SK-MEL-5 (cell line): ENCODE measurements around the gene C13orf46. TPM values are rescaled to one million over a fixed set of nuclear protein-coding genes. Genes with fewer than 3 reads are reported as not detected.

Source experiments
- DNase-seq: peaks from one replicate; pipeline ENCODE4 v3.0.0-alpha.2; 2016; ENCODE audit warnings: low read depth, low spot score
- in situ Hi-C: cut with HindIII; loops from 2 replicates; pipeline ENCODE4 v1.10.0; 2016; ENCODE audit warnings: low sequenced_read_pairs, high pct_unique_total_duplicates, low pct_unique_long_range_greater_than_20kb
- total RNA-seq: library from RNA; depleted of rRNA; stranded (reverse); fragments of >200 nt; shearing (Covaris generic); gene quantifications from 2 replicates; pipeline ENCODE4 v1.2.3, GENCODE V29; 2014

Gene C13orf46
- total RNA-seq, 1 experiment from 2014 or later: not detected

- no peak for DNase-seq
- in situ Hi-C loops: no loop called here
Observed at GRCh38 chr13:113926301-113926761, 47.5 kb downstream of the C13orf46 start.

DNA sequence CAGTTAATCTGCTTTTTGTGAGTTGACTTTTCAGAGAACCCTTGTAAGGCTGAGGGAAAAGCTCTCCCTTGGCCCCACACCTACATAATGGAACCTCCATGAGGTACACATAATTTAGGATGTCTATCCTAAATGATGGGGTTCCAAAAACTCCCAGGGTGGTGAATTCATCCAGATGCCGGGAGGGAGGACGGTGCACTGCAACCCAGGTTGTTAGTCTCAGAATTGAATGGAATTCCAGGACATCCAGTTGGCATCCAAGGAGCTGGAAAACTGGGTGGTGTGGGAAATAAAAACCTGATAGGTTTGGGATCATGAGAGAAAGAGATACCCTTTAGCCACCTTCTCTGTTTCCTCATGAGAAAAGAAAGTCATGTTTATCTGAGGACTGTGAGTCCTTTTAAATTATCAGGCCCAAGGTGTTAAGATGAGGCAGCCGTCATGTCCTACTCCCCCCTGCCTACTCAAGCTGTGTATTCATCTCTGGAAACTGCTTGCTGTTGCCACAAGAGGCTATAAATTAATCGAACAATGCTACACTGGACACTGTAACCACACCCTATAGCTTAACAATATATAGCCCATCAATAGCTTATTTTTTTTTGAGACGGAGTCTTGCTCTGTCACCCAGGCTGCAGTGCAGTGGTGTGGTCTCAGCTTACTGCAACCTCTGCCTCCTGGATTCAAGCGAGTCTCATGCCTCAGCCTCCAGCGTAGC lies 49.5 kb downstream of the C13orf46 start:
- in situ Hi-C loops: no loop called here
- no peak for DNase-seq

GRCh38 chr13:113923376-113924063 lies 50.4 kb downstream of the C13orf46 start:
- no peak for DNase-seq
- in situ Hi-C loops: no loop called here

DNA sequence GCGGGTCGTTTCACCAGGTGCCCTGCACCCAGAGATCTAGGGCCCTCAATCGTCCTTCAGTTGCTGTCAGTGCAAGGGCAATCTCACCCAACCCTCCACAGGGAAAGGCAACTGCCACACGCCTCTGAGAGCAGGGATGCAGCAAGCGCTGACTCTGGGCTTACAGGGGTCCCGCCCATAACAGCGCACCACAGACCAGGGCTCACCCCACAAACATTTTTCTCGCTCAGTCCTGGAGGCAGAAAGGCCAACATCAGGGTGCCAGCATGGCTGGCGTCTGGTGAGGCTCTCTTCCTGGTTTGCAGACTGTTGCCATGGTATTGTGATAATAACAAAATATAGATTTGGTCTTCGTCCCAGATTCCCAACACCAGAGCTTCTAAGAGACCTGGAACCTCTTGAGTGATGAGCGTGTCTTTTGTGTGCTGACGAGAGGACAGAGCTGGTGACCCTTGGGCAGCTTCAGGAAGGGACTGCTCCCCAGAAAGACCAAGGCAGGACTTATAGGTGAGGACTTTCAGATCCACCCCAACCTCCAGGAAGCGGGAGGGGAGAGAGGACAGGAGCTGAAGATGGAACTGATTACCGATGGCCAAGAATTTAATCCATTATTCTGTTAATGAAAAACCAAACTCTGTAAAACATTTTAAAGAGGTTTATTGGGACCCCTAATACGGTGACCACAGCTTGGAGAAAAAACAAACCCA lies 51.3 kb downstream of the C13orf46 start:
- DNase-seq: no peak
- in situ Hi-C loops: no loop called here

GRCh38 chr13:113921763-113922162 lies 52.1 kb downstream of the C13orf46 start:
- in situ Hi-C loops: no loop called here
- no peak for DNase-seq

DNA sequence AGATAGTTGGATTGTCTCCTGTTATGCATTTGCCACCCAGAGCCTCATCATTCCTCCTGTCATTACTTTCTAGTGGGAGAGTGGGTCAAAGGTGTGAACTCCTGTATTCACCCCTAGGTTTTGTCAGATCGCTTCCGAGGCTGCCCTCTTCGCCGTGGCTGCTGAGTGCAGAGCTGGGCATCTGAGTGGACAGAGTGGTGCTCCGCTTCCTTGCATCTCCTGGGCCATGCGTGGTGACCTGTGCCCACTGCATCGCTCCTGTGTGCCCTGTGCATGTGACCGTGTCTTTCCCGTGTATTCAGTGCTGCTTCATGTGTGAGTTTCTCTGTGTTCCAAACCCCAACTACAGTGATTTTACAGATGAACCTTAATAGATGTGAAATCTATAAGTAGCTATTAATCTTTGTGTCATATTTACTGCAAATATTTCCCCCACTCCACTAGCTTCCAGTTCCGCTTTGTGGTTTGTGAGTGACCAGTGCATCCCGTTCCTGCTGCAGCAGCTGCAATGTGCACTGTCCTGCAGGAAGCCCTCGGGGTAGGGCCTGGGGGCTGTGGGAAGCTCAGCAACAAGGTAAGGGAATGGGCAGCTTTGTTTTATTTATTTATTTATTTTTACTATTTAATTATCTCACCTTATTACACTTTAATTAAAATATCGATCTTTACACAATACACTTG lies 53.1 kb downstream of the C13orf46 start:
- in situ Hi-C loops: no loop called here
- DNase-seq: no peak

DNA sequence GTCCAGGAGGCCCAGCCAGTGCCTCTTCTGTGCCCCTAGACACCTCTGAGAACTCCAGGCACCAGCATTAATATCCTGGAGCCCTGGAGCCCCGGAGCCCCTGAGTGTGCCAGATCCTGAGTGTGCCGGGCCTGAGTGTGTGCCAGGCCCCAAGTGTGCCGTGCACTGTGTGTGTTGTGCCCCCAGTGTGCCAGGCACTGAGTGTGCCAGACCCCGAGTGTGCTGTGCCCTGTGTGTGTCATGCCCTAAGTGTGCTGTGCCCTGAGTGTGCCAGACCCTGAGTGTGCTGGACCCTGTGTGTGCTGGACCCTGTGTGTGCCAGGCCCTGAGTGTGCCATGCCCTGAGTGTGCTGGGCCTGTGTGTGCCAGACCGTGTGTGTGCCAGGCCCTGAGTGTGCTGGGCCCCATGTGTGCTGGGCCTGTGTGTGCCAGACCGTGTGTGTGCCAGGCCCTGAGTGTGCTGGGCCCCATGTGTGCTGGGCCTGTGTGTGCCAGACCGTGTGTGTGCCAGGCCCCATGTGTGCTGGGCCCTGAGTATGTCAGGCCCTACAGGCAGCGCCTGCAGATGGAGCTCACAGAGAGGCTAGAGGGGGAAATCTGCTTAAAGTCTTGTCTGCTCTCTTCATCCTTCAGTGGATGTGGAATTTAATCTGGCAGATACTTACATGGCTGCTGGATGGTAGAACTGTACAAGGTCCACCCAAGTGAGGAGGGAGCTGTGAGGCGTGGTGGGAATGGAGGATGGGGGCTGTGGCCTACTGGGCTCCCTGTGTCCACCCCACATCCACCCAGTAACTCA lies 53.9 kb downstream of the C13orf46 start:
- in situ Hi-C loops: no loop called here
- DNase-seq: no peak

DNA sequence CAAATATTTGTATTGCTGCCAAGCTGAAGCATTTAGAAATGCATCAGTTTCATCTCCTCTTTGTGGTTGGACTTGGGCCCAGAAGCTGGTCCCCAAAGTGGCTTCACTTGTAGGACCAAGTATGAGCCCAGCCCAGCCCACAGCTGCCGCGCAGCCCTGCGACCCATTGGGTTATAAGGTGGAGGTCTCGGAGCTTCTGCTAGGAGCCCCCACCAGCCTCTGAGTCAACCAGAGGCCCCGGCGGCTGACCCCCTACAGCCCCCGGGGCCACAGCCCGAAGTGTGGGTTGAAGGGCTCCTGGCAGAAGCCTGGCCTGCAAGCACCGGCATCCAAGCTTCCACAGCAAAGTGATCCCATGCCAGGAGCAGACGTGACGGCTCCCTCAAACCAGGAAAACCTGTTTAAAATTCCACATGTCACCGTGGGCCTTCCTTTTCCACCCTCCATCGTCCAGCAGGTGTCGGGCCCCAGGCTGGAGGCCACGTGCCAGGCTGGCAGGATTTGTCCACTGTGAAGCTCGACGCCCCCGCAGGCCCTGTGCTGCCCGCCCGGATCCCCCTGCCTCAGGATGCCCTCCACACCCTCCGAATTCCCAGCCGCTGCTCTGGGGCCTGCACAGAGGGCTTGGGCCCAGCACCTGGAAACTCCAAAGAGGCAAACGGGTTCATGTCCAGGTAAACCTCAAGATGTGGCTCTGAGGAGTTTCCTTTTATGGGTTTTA lies 54.7 kb downstream of the C13orf46 start:
- no peak for DNase-seq
- in situ Hi-C loops: no loop called here

DNA sequence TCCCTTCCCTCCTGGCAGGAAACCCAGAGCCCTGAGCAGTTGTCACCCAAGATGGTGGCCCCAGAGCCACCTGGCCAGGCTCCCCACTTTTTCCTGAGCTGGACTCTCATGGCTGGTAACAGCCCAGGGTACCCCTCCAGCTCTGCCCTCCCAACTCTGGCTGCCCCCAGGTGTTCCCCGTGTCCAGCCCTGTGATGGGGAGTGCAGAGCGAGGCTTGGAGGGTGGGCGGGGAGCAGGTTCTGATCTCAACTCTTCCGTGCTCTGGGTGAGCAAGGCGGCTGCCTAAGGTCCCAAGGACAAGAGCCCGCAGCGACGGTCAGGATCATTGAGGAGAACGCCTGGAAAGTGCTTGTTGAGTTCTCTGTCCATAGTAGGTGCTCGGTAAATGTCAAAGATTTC lies 55.3 kb downstream of the C13orf46 start:
- in situ Hi-C loops: no loop called here
- DNase-seq: no peak

- in situ Hi-C loops: no loop called here
- DNase-seq: no peak
Observed at GRCh38 chr13:113917594-113918371, 56.1 kb downstream of the C13orf46 start.

DNA sequence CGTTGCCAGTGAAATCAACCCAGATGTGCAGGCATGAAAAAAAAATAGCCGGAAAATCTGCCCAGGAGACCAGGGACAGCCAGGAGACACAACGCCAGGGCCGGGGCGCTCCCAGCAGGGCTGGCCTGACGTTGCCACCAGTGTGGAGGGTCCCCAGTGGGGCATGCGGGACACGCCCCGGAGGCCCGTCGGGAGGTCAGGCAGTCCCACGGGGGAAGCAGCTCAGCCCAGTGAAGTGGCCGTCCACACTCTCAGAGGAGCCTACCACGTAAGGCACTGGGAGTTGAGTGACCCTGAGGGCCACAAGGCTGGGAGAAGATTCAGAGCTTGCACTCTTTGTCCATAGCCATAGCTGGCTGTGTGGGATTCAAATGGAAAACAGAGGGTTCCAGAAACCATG lies 56.8 kb downstream of the C13orf46 start:
- in situ Hi-C loops: no loop called here
- no peak for DNase-seq

GRCh38 chr13:113916330-113916815 lies 57.5 kb downstream of the C13orf46 start:
- no peak for DNase-seq

GRCh38 chr13:113915786-113916329 lies 58.0 kb downstream of the C13orf46 start:
- in situ Hi-C loops: no loop called here
- no peak for DNase-seq

More at GRCh38 chr13:113916330-113916815, 57.5 kb downstream of the C13orf46 start:
- in situ Hi-C loops: no loop called here

DNA sequence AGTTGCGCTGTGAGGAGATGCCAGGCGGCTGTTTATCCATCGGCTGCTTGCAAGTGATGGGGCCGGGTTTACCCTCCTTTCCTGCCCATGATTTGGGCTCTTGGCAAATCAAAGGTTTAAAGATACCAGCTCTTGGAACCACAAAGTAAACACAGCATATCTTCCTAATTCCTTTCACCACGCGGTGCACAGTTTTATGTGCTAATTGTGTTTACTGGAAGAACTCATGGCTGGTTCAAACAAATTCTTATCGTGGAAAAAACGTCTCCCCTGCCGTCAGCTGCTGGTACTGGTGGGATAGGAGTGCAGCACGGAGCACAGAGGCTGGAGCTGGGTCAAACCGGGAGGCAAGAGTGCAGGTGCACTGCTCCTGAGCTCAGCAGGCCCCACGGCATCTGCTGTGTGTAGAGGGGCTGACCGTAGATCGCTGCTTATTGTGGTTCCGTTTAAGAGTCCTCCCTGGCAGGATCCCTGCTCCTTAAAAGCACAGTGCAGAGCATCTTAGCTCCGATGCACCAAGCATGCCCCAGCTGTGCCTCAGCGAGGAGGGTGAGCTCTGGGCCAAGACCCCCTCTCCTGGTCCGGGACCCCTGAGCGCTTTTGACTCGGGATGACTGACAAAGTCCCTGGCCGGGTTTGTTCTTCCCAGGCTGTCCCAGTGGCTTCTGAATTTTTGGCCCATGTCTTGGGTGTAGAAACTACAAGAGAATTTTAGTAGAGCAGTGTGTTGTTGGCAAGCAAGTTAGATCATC lies 58.7 kb downstream of the C13orf46 start:
- in situ Hi-C loops: no loop called here

More for the DNA sequence above, 58.7 kb downstream of the C13orf46 start:
- no peak for DNase-seq
